Lower lobe of right lung (tissue), 2 donors: Measurements from ENCODE around the gene SUCLG2. TPM values are rescaled to one million over a fixed set of nuclear protein-coding genes. Genes with fewer than 3 reads are reported as not detected.

Experiments used
- ATAC-seq, 2 donors: fragments of 200-7000 bp; cut with Tn5 transposase; one replicate each; pipeline ENCODE4 v1.9.1; 2020 to 2022; ENCODE audit warnings: mild to moderate bottlenecking in 2 of 2, moderate library complexity in 2 of 2
- DNase-seq: peaks from one replicate; pipeline ENCODE4 v3.0.0-alpha.2; 2020
- H3K27ac ChIP-seq: fragments of 200-600 bp; one replicate; pipeline ENCODE4 v1.8.0; 2022
- H3K27me3 ChIP-seq: fragments of 200-600 bp; one replicate; pipeline ENCODE4 v1.8.0; 2022; ENCODE audit warnings: low read depth
- H3K36me3 ChIP-seq: fragments of 200-600 bp; one replicate; pipeline ENCODE4 v1.8.0; 2022; ENCODE audit warnings: mild to moderate bottlenecking
- H3K4me1 ChIP-seq: fragments of 200-600 bp; one replicate; pipeline ENCODE4 v1.8.0; 2022
- H3K4me3 ChIP-seq: fragments of 200-600 bp; one replicate; pipeline ENCODE4 v1.8.0; 2022; ENCODE audit warnings: mild to moderate bottlenecking
- H3K9me3 ChIP-seq: fragments of 200-600 bp; one replicate; pipeline ENCODE4 v1.8.0; 2022
- intact Hi-C: fragments of 100-400 bp; cut with DNase I; formaldehyde crosslinking; loops from one replicate; pipeline ENCODE4 v1.11.0; 2022
- total RNA-seq: library from RNA; stranded (reverse); fragmentation: NEBNext Ultra II Directional; extraction: Animal tissue kit (Norgen Biotek cat#: 25700); gene quantifications from one replicate; pipeline ENCODE4 v1.2.1, GENCODE V29; 2021
- TF ChIP-seq, protein P1 (sequence below): fragments of 200-600 bp; IDR thresholded peaks from one replicate; pipeline ENCODE4 v1.8.0; 2022; ENCODE audit warnings: antibody characterized with exemption, mild to moderate bottlenecking
- donor health status: DM: no; HTN: yes; CAD: no; lungs with severe emphysema.

The SUCLG2 gene
- total RNA-seq, 1 donor from 2014 or later: 50.7 TPM

DNA sequence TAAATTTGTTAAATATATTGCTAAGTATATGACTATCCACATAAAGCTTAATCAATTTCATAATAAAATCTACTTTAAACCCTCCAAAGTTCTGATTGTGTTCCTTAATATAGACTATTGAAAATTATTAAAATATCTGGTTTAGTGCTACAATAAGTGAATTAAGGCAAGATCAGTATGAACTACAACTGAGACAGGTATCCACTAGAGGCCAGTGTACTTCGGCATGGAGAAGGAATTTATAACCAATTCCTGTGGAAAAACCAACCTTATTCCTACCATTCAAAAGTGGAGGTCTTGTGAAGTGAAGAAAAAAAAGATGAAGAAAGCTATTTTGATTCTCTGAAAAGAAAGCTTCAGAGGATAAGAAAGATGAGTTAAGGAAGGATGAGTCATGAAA lies 237.7 kb downstream of the SUCLG2 start:
- H3K4me1 ChIP-seq: no peaks in the 10 kb centered on the region
- peaks cover 9% of the 10 kb centered on the region for H3K9me3 ChIP-seq
- DNase-seq: no peak
- TF ChIP-seq, protein P1, sequence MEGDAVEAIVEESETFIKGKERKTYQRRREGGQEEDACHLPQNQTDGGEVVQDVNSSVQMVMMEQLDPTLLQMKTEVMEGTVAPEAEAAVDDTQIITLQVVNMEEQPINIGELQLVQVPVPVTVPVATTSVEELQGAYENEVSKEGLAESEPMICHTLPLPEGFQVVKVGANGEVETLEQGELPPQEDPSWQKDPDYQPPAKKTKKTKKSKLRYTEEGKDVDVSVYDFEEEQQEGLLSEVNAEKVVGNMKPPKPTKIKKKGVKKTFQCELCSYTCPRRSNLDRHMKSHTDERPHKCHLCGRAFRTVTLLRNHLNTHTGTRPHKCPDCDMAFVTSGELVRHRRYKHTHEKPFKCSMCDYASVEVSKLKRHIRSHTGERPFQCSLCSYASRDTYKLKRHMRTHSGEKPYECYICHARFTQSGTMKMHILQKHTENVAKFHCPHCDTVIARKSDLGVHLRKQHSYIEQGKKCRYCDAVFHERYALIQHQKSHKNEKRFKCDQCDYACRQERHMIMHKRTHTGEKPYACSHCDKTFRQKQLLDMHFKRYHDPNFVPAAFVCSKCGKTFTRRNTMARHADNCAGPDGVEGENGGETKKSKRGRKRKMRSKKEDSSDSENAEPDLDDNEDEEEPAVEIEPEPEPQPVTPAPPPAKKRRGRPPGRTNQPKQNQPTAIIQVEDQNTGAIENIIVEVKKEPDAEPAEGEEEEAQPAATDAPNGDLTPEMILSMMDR: no peak
- no peak for ATAC-seq
- H3K27me3 ChIP-seq: no peaks in the 10 kb centered on the region
- no peak overlapping the region for H3K4me3 ChIP-seq
- H3K27ac ChIP-seq: no peak overlapping the region
- H3K36me3 ChIP-seq: no peaks in the 10 kb centered on the region
- intact Hi-C loops: no loop called here

DNA sequence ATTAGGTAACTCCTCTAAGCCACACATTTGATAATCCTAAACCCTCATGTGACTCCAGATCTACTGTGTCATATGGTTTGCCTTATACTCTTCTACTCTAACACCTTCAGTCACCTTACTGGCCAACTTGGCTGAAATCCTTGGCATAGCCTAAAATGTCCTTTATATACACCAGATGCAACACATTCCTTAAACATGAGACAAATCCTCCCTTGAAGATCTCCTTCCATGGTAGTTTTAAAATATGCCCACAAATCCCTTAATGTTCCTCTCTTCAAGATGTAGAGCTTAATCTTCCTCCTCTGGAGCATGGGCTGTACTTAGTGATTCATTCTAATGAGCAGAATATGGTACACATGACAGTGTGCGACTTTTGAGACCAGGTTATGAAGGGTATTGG lies 238.9 kb downstream of the SUCLG2 start:
- TF ChIP-seq, protein P1: no peak
- Histone ChIP-seq H3K27me3 (no peaks in the 10 kb centered on the region), H3K4me1 (no peaks in the 10 kb centered on the region)

DNA sequence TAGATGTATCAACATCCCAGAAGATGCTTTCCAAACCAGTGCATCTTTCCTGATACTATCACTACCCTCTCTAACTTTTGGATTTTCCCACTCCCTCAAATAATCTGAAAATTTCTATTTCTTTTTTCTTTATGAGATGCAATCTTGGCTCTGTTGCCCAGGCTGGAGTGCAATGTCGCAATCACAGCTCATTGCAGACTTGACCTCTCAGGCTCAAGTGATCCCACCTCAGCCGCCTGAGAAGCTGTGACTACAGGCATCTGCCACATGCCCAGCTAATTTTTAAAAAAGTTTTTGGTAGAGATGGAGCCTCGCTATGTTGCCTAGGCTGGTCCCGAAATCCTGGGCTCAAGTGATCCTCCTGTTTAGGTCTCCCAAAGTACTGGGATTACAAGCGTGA lies 239.7 kb downstream of the SUCLG2 start:
- Histone ChIP-seq H3K36me3 (no peaks in the 10 kb centered on the region), H3K27ac (no peak overlapping the region), H3K27me3 (no peaks in the 10 kb centered on the region), H3K4me3 (no peak overlapping the region), H3K9me3 (peaks cover 3% of the 10 kb centered on the region), H3K4me1 (no peaks in the 10 kb centered on the region)
- DNase-seq (peak; percentile 48), ATAC-seq (peak in 1 of 2 donors; percentile 45)
- TF ChIP-seq, protein P1: no peak
- intact Hi-C loops: no loop called here

More for the DNA sequence above, 238.9 kb downstream of the SUCLG2 start:
- DNase-seq (no peak), ATAC-seq (no peak)
- H3K36me3 ChIP-seq: no peaks in the 10 kb centered on the region
- no peak overlapping the region for H3K4me3 ChIP-seq
- intact Hi-C loops: no loop called here
- H3K27ac ChIP-seq: no peak overlapping the region
- H3K9me3 ChIP-seq: peaks cover 9% of the 10 kb centered on the region

- Histone ChIP-seq H3K27ac (no peak overlapping the region), H3K4me1 (no peaks in the 10 kb centered on the region), H3K36me3 (peaks cover 10% of the 10 kb centered on the region), H3K4me3 (no peak overlapping the region), H3K9me3 (no peaks in the 10 kb centered on the region), H3K27me3 (no peaks in the 10 kb centered on the region)
- intact Hi-C loops: no loop called here
- TF ChIP-seq, protein P1: no peak
- ATAC-seq: no peak
- DNase-seq: no peak
These were observed 249.2 kb downstream of the SUCLG2 start for GRCh38 chr3:67405193-67405592.

GRCh38 chr3:67402873-67403272 lies 251.5 kb downstream of the SUCLG2 start:
- no peak for ATAC-seq

More at GRCh38 chr3:67402873-67403272, 251.5 kb downstream of the SUCLG2 start:
- intact Hi-C loops: no loop called here
- Histone ChIP-seq H3K36me3 (peaks cover 9% of the 10 kb centered on the region), H3K9me3 (no peaks in the 10 kb centered on the region), H3K27me3 (no peaks in the 10 kb centered on the region), H3K4me3 (no peak overlapping the region), H3K27ac (no peak overlapping the region), H3K4me1 (no peaks in the 10 kb centered on the region)
- TF ChIP-seq, protein P1: no peak
- no peak for DNase-seq
